Measurements from ENCODE around the gene MID1. TPM values are rescaled to one million over a fixed set of nuclear protein-coding genes. Genes with fewer than 3 reads are reported as not detected.

MID1 gene
- total RNA-seq, 1 donor from 2014 or later: 0.18 TPM

DNA sequence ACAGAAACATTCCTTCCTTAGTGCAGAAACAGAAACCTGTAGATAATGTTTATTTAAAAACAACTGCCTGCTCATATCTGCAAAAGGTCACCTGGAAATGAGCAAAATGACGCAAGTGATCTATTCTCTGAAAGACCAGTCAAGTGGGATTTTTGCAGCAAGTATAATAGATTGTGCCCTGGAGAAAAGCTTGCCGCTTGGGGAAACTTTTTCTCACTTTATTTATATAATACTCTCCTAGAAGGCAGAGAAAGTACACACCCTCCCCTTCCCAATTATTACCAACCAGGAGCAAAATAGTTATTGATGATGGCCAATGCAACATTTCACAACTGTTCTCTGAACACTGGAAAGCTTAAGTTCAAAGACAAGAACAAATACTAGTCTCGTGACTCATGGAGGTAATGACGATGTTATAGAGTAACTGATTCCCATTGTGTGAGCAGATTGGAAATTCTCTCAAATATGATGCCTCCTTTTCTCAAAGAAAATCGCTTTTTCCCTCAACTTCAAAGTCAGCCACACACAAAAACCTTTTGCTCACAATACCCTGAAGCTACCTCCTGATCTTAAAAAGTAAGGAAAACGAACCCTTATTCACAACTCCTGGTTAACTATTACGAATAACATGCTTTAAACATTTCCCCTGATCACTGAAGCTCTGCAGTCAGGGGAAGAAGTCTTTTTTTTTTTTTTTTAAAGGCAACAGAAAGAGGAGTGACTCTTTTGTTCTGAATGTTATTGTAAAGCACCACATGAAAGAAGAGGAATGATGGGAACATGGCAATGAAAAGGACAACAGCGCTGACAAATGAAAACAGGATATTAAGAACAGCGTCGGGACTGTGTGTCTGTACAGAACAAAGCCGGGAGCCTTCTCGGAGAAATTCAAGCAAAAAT is 41.0 kb downstream of the MID1 start:
- no peak overlapping the region for H3K4me3 Mint-ChIP-seq
- TF ChIP-seq, protein P1, sequence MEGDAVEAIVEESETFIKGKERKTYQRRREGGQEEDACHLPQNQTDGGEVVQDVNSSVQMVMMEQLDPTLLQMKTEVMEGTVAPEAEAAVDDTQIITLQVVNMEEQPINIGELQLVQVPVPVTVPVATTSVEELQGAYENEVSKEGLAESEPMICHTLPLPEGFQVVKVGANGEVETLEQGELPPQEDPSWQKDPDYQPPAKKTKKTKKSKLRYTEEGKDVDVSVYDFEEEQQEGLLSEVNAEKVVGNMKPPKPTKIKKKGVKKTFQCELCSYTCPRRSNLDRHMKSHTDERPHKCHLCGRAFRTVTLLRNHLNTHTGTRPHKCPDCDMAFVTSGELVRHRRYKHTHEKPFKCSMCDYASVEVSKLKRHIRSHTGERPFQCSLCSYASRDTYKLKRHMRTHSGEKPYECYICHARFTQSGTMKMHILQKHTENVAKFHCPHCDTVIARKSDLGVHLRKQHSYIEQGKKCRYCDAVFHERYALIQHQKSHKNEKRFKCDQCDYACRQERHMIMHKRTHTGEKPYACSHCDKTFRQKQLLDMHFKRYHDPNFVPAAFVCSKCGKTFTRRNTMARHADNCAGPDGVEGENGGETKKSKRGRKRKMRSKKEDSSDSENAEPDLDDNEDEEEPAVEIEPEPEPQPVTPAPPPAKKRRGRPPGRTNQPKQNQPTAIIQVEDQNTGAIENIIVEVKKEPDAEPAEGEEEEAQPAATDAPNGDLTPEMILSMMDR (IDR thresholded peaks at IDR 0.05): no peak
- H3K27me3 Mint-ChIP-seq: peaks cover 4% of the 10 kb centered on the region
- H3K36me3 Mint-ChIP-seq (ENCODE audit: low read depth): peaks cover 2% of the 10 kb centered on the region
- peaks cover 3% of the 10 kb centered on the region for H3K9me3 Mint-ChIP-seq
- POLR2A ChIA-PET: no interaction called here
- no peak overlapping the region for H3K27ac Mint-ChIP-seq
- no peaks in the 10 kb centered on the region for H3K4me1 Mint-ChIP-seq
- CTCF ChIA-PET: interaction anchor here (1.4 kb wide), 1 partner anchor 390 kb away, joined by 3 read pairs; no protein-coding TSS in a partner anchor
- DNase-seq (no peak), ATAC-seq (ENCODE audit: low read depth) (no peak)
- intact Hi-C loops (cut with micrococcal nuclease): no loop called here

- DNase-seq (no peak), ATAC-seq (ENCODE audit: low read depth) (no peak)
- CTCF ChIA-PET: no interaction called here
- H3K9me3 Mint-ChIP-seq: no peaks in the 10 kb centered on the region
- POLR2A ChIA-PET: no interaction called here
- H3K27me3 Mint-ChIP-seq: peaks cover 4% of the 10 kb centered on the region
- intact Hi-C loops (cut with micrococcal nuclease): no loop called here
- H3K27ac Mint-ChIP-seq: no peak overlapping the region
- H3K4me1 Mint-ChIP-seq: no peaks in the 10 kb centered on the region
- no peak overlapping the region for H3K4me3 Mint-ChIP-seq
- TF ChIP-seq, protein P1 (IDR thresholded peaks at IDR 0.05): no peak
- no peaks in the 10 kb centered on the region for H3K36me3 Mint-ChIP-seq (ENCODE audit: low read depth)
Measured at GRCh38 chrX:10578527-10578926, 41.9 kb downstream of the MID1 start.

GRCh38 chrX:10577853-10578252 is 42.5 kb downstream of the MID1 start:
- no peaks in the 10 kb centered on the region for H3K36me3 Mint-ChIP-seq (ENCODE audit: low read depth)
- H3K27me3 Mint-ChIP-seq: peaks cover 4% of the 10 kb centered on the region
- no peak for ATAC-seq (ENCODE audit: low read depth)
- ChIA-PET CTCF (no interaction called here), POLR2A (no interaction called here)
- no peak for DNase-seq
- TF ChIP-seq, protein P1 (IDR thresholded peaks at IDR 0.05): no peak
- intact Hi-C loops (cut with micrococcal nuclease): no loop called here
- no peak overlapping the region for H3K4me3 Mint-ChIP-seq
- no peak overlapping the region for H3K27ac Mint-ChIP-seq
- H3K9me3 Mint-ChIP-seq: no peaks in the 10 kb centered on the region
- no peaks in the 10 kb centered on the region for H3K4me1 Mint-ChIP-seq

DNA sequence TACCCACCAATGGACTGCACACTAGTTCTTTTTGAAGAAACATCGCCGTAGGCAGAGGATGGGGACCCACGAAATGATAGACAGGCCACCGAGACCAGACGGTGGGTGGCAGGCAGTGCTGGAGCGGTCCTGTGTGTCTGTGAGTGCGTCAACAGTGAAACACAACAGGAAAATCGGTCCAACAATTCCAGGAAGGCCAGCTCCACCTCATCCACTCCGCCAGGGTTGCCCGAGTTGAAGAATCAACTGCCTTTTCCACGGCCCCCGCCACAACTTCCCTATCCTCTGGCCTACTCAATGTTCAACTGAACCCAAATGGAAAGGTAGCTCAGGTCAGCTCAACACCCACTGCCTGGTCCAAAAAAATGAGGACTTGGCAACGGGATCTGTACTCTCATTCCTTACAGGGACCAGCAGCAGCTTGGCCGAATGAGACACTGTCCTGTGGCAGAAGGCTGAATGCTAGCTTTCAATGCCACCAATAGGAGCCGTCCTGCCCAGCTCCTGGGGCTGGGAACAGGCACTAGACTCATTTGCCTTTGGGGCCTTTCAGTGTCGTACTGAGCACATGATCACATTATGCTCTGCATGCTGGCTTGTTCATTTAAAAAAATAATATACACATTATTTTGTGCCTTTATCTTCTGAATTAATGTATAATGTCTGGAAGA is 43.5 kb downstream of the MID1 start:
- CTCF ChIA-PET: no interaction called here
- intact Hi-C loops (cut with micrococcal nuclease): no loop called here

DNA sequence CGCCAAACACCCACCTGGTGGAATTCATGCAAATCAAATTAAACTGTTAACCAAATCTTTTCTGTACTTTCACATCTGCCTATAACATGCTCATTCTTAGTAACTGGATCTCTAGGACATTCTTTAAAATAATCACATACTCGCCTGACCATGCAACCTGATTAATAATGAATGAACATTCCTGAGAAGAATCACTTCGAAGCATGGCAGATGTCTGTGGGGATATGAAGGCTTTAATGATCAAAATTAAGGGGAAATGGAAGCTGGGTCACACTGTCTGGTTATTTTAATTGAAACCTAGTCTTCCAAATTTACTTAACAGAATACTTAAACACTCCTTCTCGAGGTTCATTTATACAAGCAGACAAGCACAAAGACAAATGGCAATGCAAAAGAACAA is 44.2 kb downstream of the MID1 start:
- Mint-ChIP-seq H3K36me3 (ENCODE audit: low read depth) (no peaks in the 10 kb centered on the region), H3K27ac (no peak overlapping the region), H3K27me3 (peaks cover 2% of the 10 kb centered on the region), H3K4me3 (no peak overlapping the region), H3K9me3 (no peaks in the 10 kb centered on the region), H3K4me1 (no peaks in the 10 kb centered on the region)
- TF ChIP-seq, protein P1 (IDR thresholded peaks at IDR 0.05): no peak
- intact Hi-C loops (cut with micrococcal nuclease): no loop called here
- ATAC-seq (ENCODE audit: low read depth) (no peak), DNase-seq (no peak)
- CTCF ChIA-PET: no interaction called here
- POLR2A ChIA-PET: no interaction called here

More for the DNA sequence above, 43.5 kb downstream of the MID1 start:
- no peaks in the 10 kb centered on the region for H3K4me1 Mint-ChIP-seq
- DNase-seq (no peak), ATAC-seq (ENCODE audit: low read depth) (no peak)
- H3K27ac Mint-ChIP-seq: no peak overlapping the region
- H3K27me3 Mint-ChIP-seq: peaks cover 4% of the 10 kb centered on the region
- POLR2A ChIA-PET: no interaction called here
- H3K9me3 Mint-ChIP-seq: no peaks in the 10 kb centered on the region
- no peaks in the 10 kb centered on the region for H3K36me3 Mint-ChIP-seq (ENCODE audit: low read depth)
- TF ChIP-seq, protein P1 (IDR thresholded peaks at IDR 0.05): no peak
- no peak overlapping the region for H3K4me3 Mint-ChIP-seq
